HepG2 (cell line): ENCODE data around the gene FDXACB1. TPM values are rescaled to one million over a fixed set of nuclear protein-coding genes. Genes with fewer than 3 reads are reported as not detected.

Experiments
- BCL6 ChIP-seq: IDR thresholded peaks from 2 replicates; pipeline ENCODE4 v1.6.1; 2016; ENCODE audit warnings: missing genetic modification reagents, missing compliant biosample characterization
- ERF ChIP-seq: IDR thresholded peaks from 2 replicates; pipeline ENCODE4 v1.6.1; 2018; ENCODE audit warnings: missing biosample characterization, missing genetic modification reagents
- HMGXB3 ChIP-seq: sonication (generic); formaldehyde crosslinking; IDR thresholded peaks from 2 replicates; pipeline ENCODE4 v1.4.0; 2020; ENCODE audit warnings: missing genetic modification reagents, borderline replicate concordance
- HNF4A ChIP-seq: sonication (generic); formaldehyde crosslinking; IDR thresholded peaks from 2 replicates; pipeline ENCODE4 v1.4.0; 2020; ENCODE audit warnings: missing genetic modification reagents
- IRF2 ChIP-seq: IDR thresholded peaks from 2 replicates; pipeline ENCODE4 v1.6.1; 2018; ENCODE audit warnings: missing genetic modification reagents, missing compliant biosample characterization
- MED1 ChIP-seq: sonication (generic); formaldehyde crosslinking; IDR thresholded peaks from 2 replicates; pipeline ENCODE4 v1.4.0; 2020; ENCODE audit warnings: missing genetic modification reagents
- NFE2L2 ChIP-seq: fragments of 150-350 bp; IDR thresholded peaks from 2 replicates; pipeline ENCODE4 v1.6.1; 2014; ENCODE audit warnings: low read length
- PITX1 ChIP-seq: sonication (generic); formaldehyde crosslinking; IDR thresholded peaks from 2 replicates; pipeline ENCODE4 v1.5.1; 2020; ENCODE audit warnings: mild to moderate bottlenecking, missing genetic modification reagents
- PRMT3 ChIP-seq: sonication (generic); formaldehyde crosslinking; IDR thresholded peaks from 2 replicates; pipeline ENCODE4 v1.8.1; 2022; ENCODE audit warnings: low read depth, mild to moderate bottlenecking, moderate library complexity, missing genetic modification reagents, borderline replicate concordance
- SCMH1 ChIP-seq: sonication (generic); formaldehyde crosslinking; IDR thresholded peaks from 2 replicates; pipeline ENCODE4 v1.9.0; 2021; ENCODE audit warnings: missing genetic modification reagents, mild to moderate bottlenecking, borderline replicate concordance
- STAG1 ChIP-seq: sonication (generic); formaldehyde crosslinking; IDR thresholded peaks from 2 replicates; pipeline ENCODE4 v1.4.0; 2020; ENCODE audit warnings: missing genetic modification reagents
- TAF1 ChIP-seq: sonication (generic); formaldehyde crosslinking; IDR thresholded peaks from 2 replicates; pipeline ENCODE4 v1.4.0; 2020; ENCODE audit warnings: missing genetic modification reagents
- XRCC5 ChIP-seq: fragments of 200-400 bp; formaldehyde crosslinking; optimal IDR thresholded peaks from 2 replicates; pipeline ENCODE3; 2017; ENCODE audit warnings: mild to moderate bottlenecking, low read length
- YY1 ChIP-seq: IDR thresholded peaks from 2 replicates; pipeline ENCODE4 v1.6.1; 2011; ENCODE audit warnings: low read length, low read depth, moderate library complexity, mild to moderate bottlenecking; ENCODE audit not compliant: insufficient read depth, insufficient replicate concordance
- ZKSCAN1 ChIP-seq: fragments of 150-350 bp; IDR thresholded peaks from 2 replicates; pipeline ENCODE4 v1.6.1; 2014; ENCODE audit warnings: low read length
- ZNF292 ChIP-seq: sonication (generic); formaldehyde crosslinking; IDR thresholded peaks from 2 replicates; pipeline ENCODE4 v1.8.1; 2022; ENCODE audit warnings: mild to moderate bottlenecking, low read depth, missing genetic modification reagents, borderline replicate concordance
- ZNF598 ChIP-seq: sonication (generic); formaldehyde crosslinking; IDR thresholded peaks from 2 replicates; pipeline ENCODE4 v1.5.1; 2020; ENCODE audit warnings: mild to moderate bottlenecking, missing genetic modification reagents, borderline replicate concordance
- ZSCAN25 ChIP-seq: sonication (generic); formaldehyde crosslinking; IDR thresholded peaks from 2 replicates; pipeline ENCODE4 v1.8.0; 2022; ENCODE audit warnings: mild to moderate bottlenecking, missing genetic modification reagents
- polyA plus RNA-seq, 8 experiments: library from polyadenylated mRNA; depleted of rRNA in 3 of 8; stranded (reverse) in 7 of 8; unstranded in 1 of 8; fragments of >200 nt; fragmentation: Illumina TruSeq in 4 of 8; extraction: Trizol in 4 of 8; gene quantifications; 2 replicates each; pipeline versions ENCODE4 v1.2.1 to v1.2.3, GENCODE V29; 2011 to 2016; ENCODE audit warnings: low read depth in 4 of 8, missing spikeins in 1 of 8, mixed read lengths in 1 of 8; ENCODE audit not compliant: insufficient read depth in 1 of 8
- total RNA-seq, 5 experiments: library from RNA; depleted of rRNA; stranded (reverse); fragments of >200 nt; fragmentation: Illumina TruSeq; extraction: Trizol; gene quantifications; 2 replicates each; pipeline ENCODE4 v1.2.3, GENCODE V29; 2016; ENCODE audit warnings: low read depth in 1 of 5
- TF ChIP-seq, protein P1 (sequence below): sonication (generic); formaldehyde crosslinking; IDR thresholded peaks from 2 replicates; pipeline ENCODE4 v1.4.0; 2020; ENCODE audit warnings: missing genetic modification reagents
- TF ChIP-seq, protein P2 (sequence below): sonication (generic); formaldehyde crosslinking; conservative IDR thresholded peaks from 2 replicates; pipeline ENCODE4 v1.4.0; 2020; ENCODE audit warnings: missing genetic modification reagents
- TF ChIP-seq, protein P3 (sequence below): sonication (generic); formaldehyde crosslinking; IDR thresholded peaks from 2 replicates; pipeline ENCODE4 v1.8.1; 2023; ENCODE audit warnings: missing genetic modification reagents, inconsistent platforms, borderline replicate concordance

FDXACB1 gene
- total and polyA plus RNA-seq, 2 of the 13 experiments (the other 11 are each of a cell fraction or from before 2014, with no cell fraction given) = 1.1 to 3.4 TPM

DNA sequence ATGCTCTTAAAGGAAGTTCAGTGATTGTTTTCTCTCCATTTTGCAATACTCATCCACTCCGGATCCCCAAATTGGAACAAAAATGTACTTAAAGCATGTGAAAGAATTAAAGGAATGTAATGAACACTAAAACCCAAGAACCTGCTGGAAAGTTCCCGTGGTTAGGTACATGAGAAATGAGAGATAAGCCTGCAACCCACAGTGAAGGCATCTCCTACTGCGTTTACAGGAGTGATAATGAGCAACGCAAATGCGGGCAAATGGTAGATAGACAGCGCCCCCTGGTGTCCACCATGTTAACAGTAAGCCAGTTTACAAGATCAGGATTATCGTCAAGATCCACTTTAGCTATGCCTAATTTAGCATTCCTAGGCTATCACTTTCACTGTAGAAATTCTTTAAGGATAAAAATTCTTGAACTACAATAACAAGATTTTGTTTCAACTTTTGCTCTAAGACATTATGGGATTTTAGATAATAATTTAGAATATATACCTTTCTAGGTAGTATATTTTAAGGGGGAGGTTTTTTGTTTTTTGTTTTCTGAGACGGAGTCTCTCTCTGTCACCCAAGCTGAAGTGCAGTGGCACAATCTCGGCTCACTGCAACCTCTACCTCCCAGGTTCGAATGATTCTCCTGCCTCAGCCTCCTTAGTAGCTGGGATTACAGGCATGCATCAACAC is 37.5 kb downstream of the FDXACB1 start (continued):
- TF ChIP-seq, protein P1, sequence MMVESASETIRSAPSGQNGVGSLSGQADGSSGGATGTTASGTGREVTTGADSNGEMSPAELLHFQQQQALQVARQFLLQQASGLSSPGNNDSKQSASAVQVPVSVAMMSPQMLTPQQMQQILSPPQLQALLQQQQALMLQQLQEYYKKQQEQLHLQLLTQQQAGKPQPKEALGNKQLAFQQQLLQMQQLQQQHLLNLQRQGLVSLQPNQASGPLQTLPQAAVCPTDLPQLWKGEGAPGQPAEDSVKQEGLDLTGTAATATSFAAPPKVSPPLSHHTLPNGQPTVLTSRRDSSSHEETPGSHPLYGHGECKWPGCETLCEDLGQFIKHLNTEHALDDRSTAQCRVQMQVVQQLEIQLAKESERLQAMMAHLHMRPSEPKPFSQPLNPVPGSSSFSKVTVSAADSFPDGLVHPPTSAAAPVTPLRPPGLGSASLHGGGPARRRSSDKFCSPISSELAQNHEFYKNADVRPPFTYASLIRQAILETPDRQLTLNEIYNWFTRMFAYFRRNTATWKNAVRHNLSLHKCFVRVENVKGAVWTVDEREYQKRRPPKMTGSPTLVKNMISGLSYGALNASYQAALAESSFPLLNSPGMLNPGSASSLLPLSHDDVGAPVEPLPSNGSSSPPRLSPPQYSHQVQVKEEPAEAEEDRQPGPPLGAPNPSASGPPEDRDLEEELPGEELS (CRISPR knock-in tag) = 0 out of 2 replicates have a peak, but pooled peaks have one; percentile 25
- TF ChIP-seq ERF (CRISPR knock-in tag) = 0 out of 2 replicates have a peak, but pooled peaks have one; percentile 35
- TF ChIP-seq YY1 = no peak
- TF ChIP-seq SCMH1 (CRISPR knock-in tag) = no peak
- TF ChIP-seq, protein P2, sequence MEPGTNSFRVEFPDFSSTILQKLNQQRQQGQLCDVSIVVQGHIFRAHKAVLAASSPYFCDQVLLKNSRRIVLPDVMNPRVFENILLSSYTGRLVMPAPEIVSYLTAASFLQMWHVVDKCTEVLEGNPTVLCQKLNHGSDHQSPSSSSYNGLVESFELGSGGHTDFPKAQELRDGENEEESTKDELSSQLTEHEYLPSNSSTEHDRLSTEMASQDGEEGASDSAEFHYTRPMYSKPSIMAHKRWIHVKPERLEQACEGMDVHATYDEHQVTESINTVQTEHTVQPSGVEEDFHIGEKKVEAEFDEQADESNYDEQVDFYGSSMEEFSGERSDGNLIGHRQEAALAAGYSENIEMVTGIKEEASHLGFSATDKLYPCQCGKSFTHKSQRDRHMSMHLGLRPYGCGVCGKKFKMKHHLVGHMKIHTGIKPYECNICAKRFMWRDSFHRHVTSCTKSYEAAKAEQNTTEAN (CRISPR knock-in tag) = no peak
- TF ChIP-seq TAF1 = no peak
- no peak for TF ChIP-seq ZNF292 (CRISPR knock-in tag)
- 0 out of 2 replicates have a peak, but pooled peaks have one; percentile 13 for TF ChIP-seq BCL6 (CRISPR knock-in tag)
- 0 out of 2 replicates have a peak, but pooled peaks have one; percentile 27 for TF ChIP-seq PITX1 (CRISPR knock-in tag)
- TF ChIP-seq, protein P3, sequence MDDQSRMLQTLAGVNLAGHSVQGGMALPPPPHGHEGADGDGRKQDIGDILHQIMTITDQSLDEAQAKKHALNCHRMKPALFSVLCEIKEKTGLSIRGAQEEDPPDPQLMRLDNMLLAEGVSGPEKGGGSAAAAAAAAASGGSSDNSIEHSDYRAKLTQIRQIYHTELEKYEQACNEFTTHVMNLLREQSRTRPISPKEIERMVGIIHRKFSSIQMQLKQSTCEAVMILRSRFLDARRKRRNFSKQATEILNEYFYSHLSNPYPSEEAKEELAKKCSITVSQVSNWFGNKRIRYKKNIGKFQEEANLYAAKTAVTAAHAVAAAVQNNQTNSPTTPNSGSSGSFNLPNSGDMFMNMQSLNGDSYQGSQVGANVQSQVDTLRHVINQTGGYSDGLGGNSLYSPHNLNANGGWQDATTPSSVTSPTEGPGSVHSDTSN (CRISPR knock-in tag) = no peak
- 0 out of 2 replicates have a peak, but pooled peaks have one; percentile 26 for TF ChIP-seq ZKSCAN1
- peak; percentile 92 for TF ChIP-seq ZSCAN25 (CRISPR knock-in tag)
- TF ChIP-seq HMGXB3 (CRISPR knock-in tag) = 0 out of 2 replicates have a peak, but pooled peaks have one; percentile 40
- TF ChIP-seq PRMT3 (CRISPR knock-in tag) = no peak
- 0 out of 2 replicates have a peak, but pooled peaks have one; percentile 16 for TF ChIP-seq HNF4A
- TF ChIP-seq NFE2L2 = no peak
- peak; percentile 99 for TF ChIP-seq STAG1 (CRISPR knock-in tag)
- no peak for TF ChIP-seq XRCC5
- no peak for TF ChIP-seq ZNF598 (CRISPR knock-in tag)
- TF ChIP-seq IRF2 (CRISPR knock-in tag) = peak; percentile 68
- peak; percentile 43; the same call in 1 of the 2 replicates for TF ChIP-seq MED1 (CRISPR knock-in tag)
